NCI-H2196 (cell line): ENCODE data around the gene LCN9.

Source experiments
- DNase-seq: peaks from one replicate; lab custom pipeline; 2025; ENCODE audit not compliant: unreplicated experiment; lab: John Stamatoyannopoulos, UW

Gene LCN9

DNA sequence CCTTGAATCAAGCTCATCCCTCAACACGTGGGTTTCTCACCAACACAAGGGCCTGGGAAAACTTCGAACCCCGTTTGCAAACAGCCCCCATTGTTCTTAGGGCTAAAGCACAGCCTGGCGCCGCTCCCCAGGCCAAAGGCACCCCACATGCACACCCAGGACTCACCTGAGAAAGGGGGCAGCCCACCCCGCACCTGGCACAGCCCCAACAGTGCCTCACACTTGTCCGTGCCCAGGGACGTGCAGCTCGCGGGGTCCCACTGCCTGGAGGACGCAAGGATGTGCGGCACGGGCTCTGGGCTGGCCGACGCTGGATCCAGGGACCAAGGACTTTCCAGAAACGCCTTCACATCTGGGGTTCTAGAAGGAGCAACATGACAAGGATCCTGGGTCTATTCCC, 33.3 kb downstream of the LCN9 start:
- DNase-seq = no peak

DNA sequence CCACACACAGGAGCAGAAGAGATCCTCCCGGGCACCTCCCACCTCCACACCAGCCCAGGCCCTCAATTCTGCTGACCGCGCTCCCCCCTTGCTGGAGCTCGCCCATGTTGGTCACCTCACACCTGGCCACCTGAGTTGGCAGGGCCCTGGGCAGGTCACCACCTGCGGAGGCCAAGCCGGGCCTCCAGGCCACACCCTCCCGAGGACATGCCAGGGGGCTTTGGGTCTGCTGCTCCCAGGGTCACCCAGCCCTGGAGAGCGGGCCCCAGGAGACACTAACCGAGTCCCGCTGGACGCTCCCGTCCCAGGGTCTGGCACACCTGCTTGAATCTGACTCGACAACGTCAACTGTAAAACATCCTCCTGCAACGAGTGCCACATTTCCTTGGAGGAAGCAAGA, 34.1 kb downstream of the LCN9 start:
- no peak for DNase-seq

DNA sequence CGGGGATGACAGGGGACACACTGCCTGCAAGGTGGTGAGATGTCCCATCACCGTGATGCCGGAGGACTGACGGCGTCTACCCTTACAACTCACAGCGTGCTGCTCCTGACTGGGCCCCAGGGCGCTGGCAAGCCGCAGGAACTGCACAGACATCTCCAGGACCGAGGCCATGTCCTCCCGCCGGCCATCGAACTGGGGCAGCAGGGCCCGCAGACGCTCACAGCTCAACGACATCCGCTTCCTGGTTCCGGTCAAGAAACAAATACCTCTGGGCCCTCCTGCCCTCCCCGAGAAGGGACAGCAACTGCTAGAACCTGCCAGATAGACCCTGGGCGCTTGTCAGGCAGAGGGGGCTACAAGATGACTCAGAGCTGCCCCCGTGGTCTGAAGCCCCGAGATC, 35.1 kb downstream of the LCN9 start:
- no peak for DNase-seq

DNA sequence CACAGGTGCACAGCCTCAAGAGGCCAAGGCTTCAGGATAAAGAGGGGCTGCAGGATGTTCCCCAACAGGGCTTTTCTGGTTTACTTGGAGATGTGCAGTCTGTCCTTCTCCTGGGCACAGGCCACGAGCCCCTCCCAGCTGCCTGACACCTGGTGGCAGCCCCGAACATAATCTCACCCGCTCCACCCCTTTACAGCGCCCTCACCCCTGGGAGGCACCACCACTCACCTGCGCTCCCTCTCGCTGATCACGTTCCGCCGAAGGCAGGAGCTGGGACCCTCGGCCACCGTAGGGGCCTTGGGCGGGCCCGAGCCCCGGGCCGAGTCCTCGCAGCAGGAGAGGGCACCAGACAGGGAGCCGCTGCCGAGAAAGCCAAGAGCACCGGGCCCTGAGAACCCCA, 35.7 kb downstream of the LCN9 start:
- DNase-seq = no peak

DNA sequence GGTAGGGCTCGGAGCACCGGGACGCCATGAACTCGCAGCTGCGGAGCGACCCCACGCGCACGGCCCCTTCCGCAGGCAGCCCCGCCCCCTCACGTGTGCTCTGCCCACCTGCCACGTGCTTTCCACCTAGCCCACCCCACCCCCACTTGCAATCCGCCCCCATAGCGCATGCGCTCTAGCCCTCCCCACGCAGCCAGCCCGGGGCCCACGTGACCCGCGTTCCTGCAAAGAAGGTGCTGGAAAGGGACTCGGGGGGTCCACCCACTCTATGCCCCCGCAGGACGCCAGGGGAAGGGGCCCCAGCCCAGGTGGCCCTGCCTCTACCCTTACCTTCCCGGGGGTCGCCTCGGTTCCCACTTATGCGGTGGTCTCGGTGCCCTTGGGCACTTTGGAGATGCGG, 36.3 kb downstream of the LCN9 start, which contains the start of gene SOHLH1:
Gene SOHLH1 (minus strand): TSS at position 42 of the 400 bp plus-strand sequence. CDS start 14 bp downstream, at position 28.
- no peak for DNase-seq

DNA sequence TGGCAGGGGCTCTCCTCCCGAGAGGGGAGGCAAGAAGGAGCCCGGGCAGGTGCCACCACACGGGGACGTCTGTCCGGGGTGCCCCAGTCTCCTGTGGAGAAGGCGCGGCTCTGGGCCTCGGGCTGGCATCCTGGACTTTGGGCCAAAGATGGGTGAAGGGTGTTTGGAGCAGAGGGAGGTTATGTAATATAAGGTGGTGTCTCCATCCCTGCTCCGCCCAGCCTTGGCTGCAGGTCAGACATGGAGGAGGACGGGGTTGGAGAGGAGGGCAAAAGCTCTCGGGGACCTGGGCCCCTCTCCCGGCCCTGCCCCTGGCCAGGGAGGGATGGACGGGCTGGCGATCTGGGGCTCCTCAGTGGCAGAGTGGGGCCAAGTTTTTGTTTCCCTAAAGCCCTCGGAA, 37.4 kb downstream of the LCN9 start:
- no peak for DNase-seq

DNA sequence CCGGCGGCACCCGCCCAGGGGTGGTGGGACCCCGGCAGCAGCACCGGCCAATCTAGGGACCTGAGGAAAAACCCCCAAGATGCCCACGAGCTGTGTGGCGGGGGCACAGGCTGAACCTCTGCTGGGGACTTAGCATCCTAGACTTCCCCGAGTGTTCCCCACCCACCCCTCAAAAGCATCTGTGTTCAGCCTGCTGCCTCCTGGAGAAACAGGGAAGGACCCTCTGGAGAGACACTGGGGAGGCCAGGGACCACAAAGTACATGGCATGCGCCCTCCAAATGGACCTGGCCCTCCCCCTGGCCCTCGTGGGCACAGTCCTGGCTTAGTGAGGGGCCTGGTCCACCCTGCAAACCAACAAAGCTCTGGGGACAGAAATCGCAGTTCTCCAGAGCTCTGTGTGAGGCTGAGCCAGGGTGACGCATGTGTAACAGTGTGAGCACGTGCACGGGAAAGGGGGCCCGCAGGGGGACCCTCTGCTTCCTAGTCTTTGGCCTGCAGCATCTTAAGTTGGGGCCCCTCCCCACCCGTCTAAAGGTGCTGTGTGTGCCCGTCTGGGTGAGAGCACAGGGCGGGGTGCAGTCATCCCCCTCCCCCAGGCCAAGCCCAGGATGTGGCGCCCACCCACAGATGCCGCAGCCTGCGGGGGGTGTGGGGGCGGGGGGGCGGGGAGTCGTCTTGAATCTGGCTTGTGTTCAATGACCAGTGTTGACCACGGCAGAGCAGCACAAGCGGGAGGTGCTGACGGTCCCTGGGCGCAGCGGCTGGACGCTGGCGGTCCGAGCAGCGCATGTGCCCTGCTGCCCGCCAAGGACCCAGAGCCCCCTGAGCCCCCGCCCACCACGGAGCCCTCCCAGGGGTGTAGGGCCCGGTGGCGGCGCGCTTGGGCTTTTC, 38.2 kb downstream of the LCN9 start:
- DNase-seq = no peak

DNA sequence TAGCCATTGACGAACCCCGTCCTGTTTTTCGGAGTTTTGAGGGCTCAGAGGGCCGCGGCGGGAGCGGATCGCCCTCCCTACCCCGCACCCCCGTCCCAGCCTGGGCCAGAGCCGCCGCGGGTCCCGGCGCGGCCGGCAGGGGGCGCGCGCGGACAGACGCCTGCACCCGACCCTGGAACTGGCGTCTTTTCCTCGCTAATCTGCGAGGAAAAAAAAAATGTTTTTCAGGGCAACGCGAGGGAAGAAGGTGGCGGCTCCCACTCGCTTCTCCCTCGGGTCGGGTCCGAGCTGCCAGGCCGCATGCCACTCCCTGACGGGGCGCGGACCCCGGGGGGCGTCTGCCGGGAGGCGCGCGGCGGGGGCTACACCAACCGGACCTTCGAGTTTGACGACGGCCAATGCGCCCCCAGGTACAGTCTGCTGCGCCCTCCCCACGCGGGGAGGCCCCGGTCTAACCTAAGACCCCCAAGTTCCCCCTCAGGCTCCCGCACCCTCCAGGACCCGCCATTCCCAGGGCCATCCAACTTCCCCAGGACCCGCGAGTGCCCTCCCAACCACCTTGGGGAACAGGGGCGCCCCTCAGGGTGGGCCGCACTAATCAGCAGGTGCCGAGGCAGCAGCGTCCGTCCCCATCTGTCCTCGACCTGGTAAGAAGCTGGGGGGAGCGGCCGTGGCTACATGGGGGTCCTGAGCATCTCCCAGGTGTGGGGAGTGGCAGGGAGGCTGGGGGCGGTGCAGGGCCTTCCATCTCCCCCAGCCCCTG, 39.0 kb downstream of the LCN9 start, which contains the start of gene KCNT1:
Gene KCNT1 (plus strand): TSS at position 227 of the 763 bp plus-strand sequence. CDS start 74 bp downstream, at position 301.
- DNase-seq = peak; percentile 73

DNA sequence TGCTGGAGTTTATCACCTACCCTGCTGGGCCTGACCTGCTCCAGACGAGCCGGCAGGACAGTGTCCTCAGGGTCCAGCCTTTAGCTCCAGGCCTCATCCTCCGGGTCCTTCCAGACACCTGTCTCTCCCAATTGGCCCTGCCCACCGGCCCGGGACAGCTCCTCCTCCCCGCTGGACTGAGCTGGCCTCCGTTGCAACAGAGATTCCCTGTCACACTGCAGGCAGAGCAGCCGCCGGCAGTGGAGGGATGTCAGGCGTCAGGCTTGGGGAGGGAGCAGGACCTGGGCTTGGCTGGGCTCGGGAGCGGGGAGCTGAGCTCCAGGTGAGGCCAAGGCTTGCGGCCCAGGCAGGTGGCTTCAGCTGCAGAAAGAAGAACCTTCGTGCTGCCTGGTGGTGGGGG, 40.6 kb downstream of the LCN9 start:
- DNase-seq = no peak

DNA sequence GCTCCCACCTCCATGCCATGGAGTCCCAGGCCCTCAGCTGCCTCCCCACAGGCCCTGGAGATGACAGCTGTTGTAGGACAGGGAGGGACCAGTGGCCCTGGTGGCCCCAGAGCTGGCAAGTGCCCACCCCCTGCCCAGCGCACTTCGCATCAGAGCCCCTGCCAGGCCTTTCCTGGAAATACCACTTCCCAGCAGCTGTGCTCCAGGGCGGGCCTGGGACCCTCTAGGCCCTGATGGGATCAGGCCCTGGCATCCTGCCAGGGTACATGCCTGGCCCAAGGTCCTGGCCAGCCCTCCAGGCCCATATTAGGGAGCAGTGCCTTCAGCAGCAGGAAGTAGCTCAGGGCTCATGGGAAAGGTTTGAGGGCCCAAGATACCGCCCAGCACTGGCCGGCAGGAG, 41.4 kb downstream of the LCN9 start:
- DNase-seq = no peak

DNA sequence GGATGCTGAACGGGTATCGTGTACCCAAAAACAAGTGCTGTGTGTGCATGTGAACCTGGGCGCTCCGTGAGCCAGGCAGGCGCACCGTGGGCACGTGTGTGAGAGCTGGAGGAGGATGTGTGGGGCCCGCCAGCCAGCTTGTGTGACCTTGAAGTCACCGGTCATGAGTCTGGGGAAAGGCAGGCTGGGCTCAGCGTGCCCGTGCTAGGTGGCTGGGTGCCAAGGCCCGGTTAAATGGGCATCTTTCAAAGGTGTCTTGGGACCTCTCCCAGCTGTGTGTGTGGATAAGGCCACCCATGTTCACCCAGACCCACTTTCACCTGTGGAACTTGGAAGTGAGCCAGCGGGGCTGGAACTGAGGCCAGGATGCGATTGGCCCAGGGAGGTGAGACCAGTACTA, 42.3 kb downstream of the LCN9 start:
- DNase-seq = no peak

DNA sequence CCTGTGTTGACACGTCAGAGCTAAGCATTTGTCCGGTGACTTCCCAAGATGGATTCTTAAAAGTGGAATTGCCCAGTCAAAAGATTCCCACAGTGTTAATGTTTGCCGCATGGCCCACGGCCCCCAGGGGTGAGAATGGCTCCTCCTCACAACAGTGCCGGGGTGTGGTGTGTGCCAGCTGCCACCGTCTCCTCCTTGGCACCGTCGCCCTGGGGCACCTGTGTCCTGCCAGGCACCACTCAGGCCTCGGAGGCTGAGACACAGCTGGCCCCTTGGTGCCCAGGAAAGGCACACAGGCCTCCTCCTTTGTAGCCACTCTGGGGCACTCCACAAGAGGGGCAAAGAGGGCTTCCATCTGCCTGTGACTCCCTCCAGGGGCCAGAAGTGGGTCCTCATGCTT, 43.2 kb downstream of the LCN9 start:
- DNase-seq = no peak

DNA sequence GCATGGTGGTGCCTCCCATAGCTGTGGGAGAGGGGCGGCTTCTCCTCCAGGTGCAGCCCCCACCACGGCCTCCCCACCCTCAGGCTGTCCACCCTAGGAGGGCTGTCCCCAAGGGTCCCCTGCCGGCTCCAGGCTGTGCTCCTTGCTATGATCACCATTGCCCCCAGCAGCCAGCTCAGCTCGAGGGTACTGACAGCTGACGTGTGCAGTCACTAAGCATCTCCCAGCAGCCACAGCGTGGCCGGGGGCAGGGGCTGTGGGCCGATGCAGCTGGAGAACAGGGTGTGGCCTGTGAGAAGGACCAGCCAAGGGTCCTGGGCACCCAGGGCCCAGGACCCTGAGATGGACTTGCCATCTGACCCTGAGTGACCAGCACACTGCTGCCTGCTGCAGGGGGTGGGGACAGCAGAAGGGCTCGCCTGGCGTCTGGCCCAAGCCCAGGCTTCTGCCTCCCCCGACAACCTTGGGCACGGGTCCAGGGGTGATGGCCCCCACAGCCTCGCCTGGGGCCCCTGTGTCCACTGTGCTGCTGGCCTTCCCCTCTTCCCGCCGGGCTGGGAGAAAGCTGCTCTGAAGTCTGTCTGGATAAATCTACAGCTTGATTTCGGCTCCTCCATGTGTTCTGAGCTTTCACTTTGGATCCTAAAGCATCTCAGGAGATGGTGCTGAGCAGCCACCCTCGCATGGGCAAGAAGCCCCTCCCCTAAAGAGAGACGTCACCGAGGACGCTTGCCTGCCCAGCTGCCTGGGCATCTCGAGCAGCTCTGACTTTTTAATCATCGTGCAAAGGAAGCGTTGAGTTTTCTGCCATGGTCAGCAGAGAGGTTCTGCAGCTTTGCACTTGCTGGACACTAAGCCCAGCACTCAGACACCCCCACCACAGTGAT, 44.4 kb downstream of the LCN9 start:
- DNase-seq = no peak

DNA sequence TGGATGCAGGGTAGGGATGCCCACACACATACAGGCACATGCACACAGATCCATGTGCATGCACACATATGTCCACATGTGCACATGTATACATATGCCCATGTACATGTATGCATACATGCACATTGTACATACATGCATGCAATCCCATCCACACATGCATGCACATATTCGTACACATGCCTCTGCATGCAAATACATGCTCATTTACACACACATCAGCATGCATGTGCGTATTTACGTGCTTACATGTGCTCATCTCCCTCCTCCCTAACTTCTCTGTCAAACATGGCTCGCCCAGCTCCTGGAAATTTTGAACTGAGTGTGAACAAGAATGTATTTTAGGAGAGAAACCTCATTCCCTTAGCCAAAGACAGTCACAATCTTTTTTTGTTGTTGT, 45.1 kb downstream of the LCN9 start:
- DNase-seq = no peak

DNA sequence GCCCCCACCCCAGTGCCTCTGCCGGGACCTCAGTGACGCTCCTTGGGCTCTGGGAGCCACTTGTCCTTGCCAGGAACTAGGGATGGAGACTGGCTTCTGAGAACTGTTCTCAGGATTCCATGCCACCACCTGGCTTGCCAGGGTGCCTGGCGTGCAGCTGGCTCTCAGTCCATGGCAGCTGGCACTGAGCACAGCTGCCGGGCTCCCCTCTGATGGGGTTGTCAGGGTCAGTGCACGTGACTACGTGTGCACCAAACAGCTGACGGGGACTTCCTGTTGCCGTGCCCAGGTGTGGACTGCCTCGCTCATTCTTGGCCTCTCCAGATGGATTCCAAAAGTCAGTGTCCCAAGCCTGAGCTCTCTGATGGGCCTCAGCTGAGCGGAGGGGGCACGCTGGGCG, 48.3 kb downstream of the LCN9 start:
- DNase-seq = peak; percentile 81

DNA sequence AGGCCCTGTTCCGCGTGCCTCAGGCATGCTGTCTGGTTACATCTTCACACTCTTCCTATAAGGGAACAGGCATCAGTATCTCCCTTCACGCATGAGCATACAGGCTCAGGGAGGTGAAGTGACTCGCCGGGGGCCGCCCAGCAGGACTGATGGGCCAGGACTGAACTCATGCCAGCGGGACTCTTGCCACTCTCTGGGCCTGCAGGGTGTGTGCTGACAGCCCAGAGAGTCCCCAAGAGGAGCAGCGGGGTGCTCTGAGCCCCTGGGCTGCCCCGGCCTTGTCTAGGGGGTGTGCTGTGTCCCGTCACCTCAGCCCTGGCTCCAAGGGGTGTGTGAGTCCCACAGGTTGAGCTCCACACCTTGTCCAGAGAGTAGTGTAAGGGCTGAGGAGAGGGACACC, 48.8 kb downstream of the LCN9 start:
- no peak for DNase-seq

DNA sequence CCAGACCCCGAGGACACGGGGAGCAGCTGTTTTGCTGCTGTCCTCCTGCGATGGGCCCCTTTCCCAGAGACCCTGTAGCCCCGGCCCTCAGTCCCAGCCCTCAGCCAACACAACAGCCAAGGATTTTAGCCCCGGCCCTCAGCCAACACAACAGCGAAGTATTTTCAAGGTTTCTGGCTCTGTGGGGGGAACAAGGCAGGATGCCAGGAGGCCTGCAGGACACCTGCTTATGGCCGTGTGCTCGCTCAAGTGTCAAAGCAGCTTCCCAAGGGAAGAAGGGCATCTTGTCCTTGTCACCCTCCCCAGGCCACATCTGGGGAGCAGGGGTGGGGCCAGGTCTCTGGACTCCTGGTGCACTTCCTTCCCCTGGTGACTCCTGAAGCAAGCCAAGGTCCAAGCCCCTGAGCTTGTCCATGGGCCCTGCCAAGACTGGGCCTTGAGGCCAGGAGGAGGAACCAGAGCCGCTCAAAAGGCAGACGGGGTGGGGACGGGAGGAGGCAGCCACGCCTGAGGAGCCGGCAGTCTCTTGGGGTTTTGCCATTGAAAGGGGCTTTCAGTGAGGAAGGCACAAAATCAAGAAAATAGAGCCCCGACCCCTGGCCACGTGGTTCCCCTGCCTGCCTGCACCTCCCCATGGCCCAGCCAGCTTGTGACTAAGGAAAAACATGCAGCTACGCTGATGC, 49.6 kb downstream of the LCN9 start:
- no peak for DNase-seq

DNA sequence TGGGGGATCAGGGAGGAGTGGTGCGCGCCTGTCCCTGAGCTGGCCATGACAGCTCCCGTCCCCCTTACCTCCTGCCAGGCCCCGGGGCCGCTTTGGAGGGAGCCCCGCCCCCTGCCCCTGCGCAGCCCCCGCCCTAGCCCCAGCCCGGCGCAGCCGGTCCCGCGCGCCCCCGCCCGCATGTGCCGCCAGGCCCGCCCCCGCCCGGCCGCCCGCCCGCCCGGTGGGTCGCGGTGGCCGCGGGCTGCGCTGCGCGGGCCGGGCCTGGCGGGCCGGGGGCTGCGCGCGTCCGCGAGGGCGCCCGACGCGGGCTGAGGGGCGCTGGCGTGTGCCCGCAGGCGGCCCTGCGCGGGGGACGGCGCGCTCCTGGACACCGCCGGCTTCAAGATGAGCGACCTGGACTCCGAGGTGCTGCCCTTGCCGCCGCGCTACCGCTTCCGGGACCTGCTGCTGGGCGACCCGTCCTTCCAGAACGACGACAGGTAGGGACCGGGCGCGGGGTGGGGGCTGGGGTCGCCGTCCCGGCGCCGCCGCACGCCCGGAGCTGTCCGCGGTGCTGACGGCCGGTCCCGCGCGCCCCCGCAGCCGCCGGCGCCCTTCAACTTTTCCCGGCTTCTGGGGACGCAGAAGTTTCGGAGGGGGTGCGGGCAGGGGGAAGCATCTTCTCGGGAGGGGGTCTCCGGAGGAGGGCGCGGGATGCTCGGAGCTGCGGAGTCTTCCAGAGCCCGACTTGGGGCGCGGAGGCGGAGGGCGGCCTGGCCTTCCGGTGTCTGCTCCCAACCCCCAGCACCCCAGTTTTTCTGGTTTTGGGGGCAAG, 51.3 kb downstream of the LCN9 start:
- no peak for DNase-seq

DNA sequence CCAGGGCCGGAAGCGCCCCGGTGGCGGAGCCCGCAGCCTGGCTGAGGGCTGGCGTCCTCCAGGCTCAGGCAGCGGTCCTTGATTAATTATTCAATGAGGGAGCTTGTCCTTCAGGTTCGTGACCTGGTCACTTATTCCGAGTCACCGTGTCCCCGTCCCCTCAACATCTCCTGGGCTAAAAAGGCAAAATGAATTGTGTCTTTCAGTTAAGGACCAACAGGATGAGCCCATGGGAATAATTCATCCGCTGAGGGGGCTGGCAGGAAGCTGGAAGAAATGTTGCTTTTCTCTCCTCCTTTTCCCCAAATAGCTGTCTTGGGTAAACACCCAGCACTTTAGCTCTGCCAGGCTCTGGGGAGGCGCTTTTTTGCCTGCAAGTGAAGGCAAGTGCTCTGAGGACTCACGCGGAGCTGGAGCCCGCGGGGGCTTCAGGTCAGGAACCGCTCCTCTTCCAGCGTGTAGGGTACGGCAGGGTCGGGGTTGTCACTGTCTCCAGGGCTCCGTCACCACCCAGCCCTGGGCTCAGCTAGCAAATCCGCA, 52.0 kb downstream of the LCN9 start:
- no peak for DNase-seq
